HG03460 (cell line): ENCODE data around the gene NEURL2.
"Not testable (repeated sequence)": the region's sequence is repeated elsewhere in the genome, so short reads cannot be mapped to it uniquely, and the experiment has no call there.

Source experiments
- ATAC-seq: cut with Tn5 transposase; IDR thresholded peaks from one replicate; pipeline ENCODE4 v1.9.1; 2021; ENCODE audit not compliant: unreplicated experiment

NEURL2 gene

GRCh38 chr20:45874576-45874975 lies 16.4 kb downstream of the NEURL2 start:
- ATAC-seq, result no peak

- not testable (repeated sequence) for ATAC-seq
These were observed 16.9 kb downstream of the NEURL2 start for GRCh38 chr20:45874104-45874481.

GRCh38 chr20:45873409-45874103 lies 17.5 kb downstream of the NEURL2 start:
- ATAC-seq, result no peak

GRCh38 chr20:45872626-45873025 lies 18.4 kb downstream of the NEURL2 start:
- no peak for ATAC-seq

GRCh38 chr20:45867819-45868176 lies 23.2 kb downstream of the NEURL2 start:
- ATAC-seq, result no peak

GRCh38 chr20:45867136-45867818 lies 23.7 kb downstream of the NEURL2 start:
- no peak for ATAC-seq

GRCh38 chr20:45866454-45866853 lies 24.6 kb downstream of the NEURL2 start:
- ATAC-seq, result no peak

- ATAC-seq, result no peak
These were observed 27.2 kb downstream of the NEURL2 start for GRCh38 chr20:45863543-45864470.

GRCh38 chr20:45861221-45862075 lies 29.6 kb downstream of the NEURL2 start:
- no peak for ATAC-seq

- ATAC-seq, result no peak
These were observed 30.3 kb downstream of the NEURL2 start for GRCh38 chr20:45860560-45861220.

- ATAC-seq, result no peak
These were observed 31.1 kb downstream of the NEURL2 start for GRCh38 chr20:45859916-45860315.

GRCh38 chr20:45857882-45858216 lies 33.2 kb downstream of the NEURL2 start:
- peak; percentile 33 for ATAC-seq

- peak; percentile 98 for ATAC-seq
These were observed 33.7 kb downstream of the NEURL2 start, which contains the start of the genes ACOT8 and ZSWIM3 for GRCh38 chr20:45857114-45857881. ACOT8 (minus strand) TSS chr20:45857392; CDS start chr20:45857315, 77 bp downstream. ZSWIM3 (plus strand) TSS chr20:45857614; CDS start chr20:45857826, 212 bp downstream.

- ATAC-seq, result no peak
These were observed 37.5 kb downstream of the NEURL2 start for GRCh38 chr20:45853484-45853883.

- no peak for ATAC-seq
These were observed 38.7 kb downstream of the NEURL2 start for GRCh38 chr20:45852326-45852725.

GRCh38 chr20:45851501-45851900 lies 39.5 kb downstream of the NEURL2 start:
- ATAC-seq, result no peak

GRCh38 chr20:45850926-45851325 lies 40.1 kb downstream of the NEURL2 start:
- ATAC-seq, result no peak

GRCh38 chr20:45850238-45850637 lies 40.8 kb downstream of the NEURL2 start:
- no peak for ATAC-seq

- no peak for ATAC-seq
These were observed 41.9 kb downstream of the NEURL2 start for GRCh38 chr20:45848969-45849582.
